Neural cell (in vitro differentiated cells): ENCODE data around the gene PHACTR3. TPM values are rescaled to one million over a fixed set of nuclear protein-coding genes. Genes with fewer than 3 reads are reported as not detected.

Source experiments
- H2AFZ ChIP-seq: fragments of 200-600, 300-800 bp; sonication (generic), shearing (Covaris generic); 2 replicates; pipeline ENCODE4 v1.6.0; 2014; ENCODE audit warnings: low read depth, mild to moderate bottlenecking, antibody characterized with exemption, low read length, moderate library complexity
- H3F3A ChIP-seq: fragments of 200-600 bp; shearing (Covaris generic); 2 replicates; pipeline ENCODE4 v1.6.1; 2016; ENCODE audit warnings: mild to moderate bottlenecking, moderate library complexity, mixed read lengths, antibody characterized with exemption, low read length; ENCODE audit not compliant: insufficient read depth, poor library complexity, severe bottlenecking
- H3K27ac ChIP-seq: fragments of 200-600, 300-800 bp; sonication (generic), shearing (Covaris generic); 2 replicates; pipeline ENCODE4 v1.5.1; 2014; ENCODE audit warnings: mild to moderate bottlenecking, low read length, moderate library complexity
- H3K27me3 ChIP-seq: fragments of 300-800, 200-600 bp; sonication (generic), shearing (Covaris generic); 2 replicates; pipeline ENCODE4 v1.6.0; 2014; ENCODE audit warnings: mild to moderate bottlenecking, low read depth, low read length, moderate library complexity; ENCODE audit not compliant: insufficient read depth
- H3K36me3 ChIP-seq: fragments of 300-800, 200-600 bp; sonication (generic), shearing (Covaris generic); 2 replicates; pipeline ENCODE4 v1.5.1; 2014; ENCODE audit warnings: mild to moderate bottlenecking, antibody characterized with exemption, low read length, moderate library complexity; ENCODE audit not compliant: insufficient read depth
- H3K4me2 ChIP-seq: fragments of 300-800, 200-600 bp; sonication (generic), shearing (Covaris generic); 2 replicates; pipeline ENCODE4 v1.6.0; 2014; ENCODE audit warnings: mild to moderate bottlenecking, low read length
- H3K4me3 ChIP-seq: fragments of 300-800, 200-600 bp; sonication (generic), shearing (Covaris generic); 2 replicates; pipeline ENCODE4 v1.5.1; 2014; ENCODE audit warnings: mild to moderate bottlenecking, low read length, moderate library complexity
- H3K79me2 ChIP-seq: fragments of 200-600 bp; shearing (Covaris generic); replicated peaks from 2 replicates; pipeline ENCODE4 v1.6.0; 2014; ENCODE audit warnings: mild to moderate bottlenecking, low read length, moderate library complexity; ENCODE audit not compliant: insufficient read depth
- H3K9ac ChIP-seq: fragments of 300-800, 200-600 bp; sonication (generic), shearing (Covaris generic); 2 replicates; pipeline ENCODE4 v1.6.1; 2016; ENCODE audit warnings: mild to moderate bottlenecking, low read length, mixed read lengths
- H3K9me2 ChIP-seq: fragments of 200-600 bp; shearing (Covaris generic); 2 replicates; pipeline ENCODE4 v1.6.1; 2016; ENCODE audit warnings: mild to moderate bottlenecking, low read length, mixed read lengths; ENCODE audit not compliant: insufficient read depth
- H3K9me3 ChIP-seq: fragments of 200-600, 300-800 bp; sonication (generic), shearing (Covaris generic); 2 replicates; pipeline ENCODE4 v1.6.1; 2016; ENCODE audit warnings: mild to moderate bottlenecking, mixed run types, low read length, moderate library complexity, mixed read lengths
- H4K20me1 ChIP-seq: fragments of 200-600 bp; shearing (Covaris generic); 2 replicates; pipeline ENCODE4 v1.6.1; 2016; ENCODE audit warnings: mild to moderate bottlenecking, mixed run types; ENCODE audit not compliant: insufficient read depth
- EP300 ChIP-seq: fragments of 450-650 bp; conservative IDR thresholded peaks from 2 replicates; pipeline ENCODE4 v1.6.1; 2014; ENCODE audit warnings: antibody characterized with exemption, mild to moderate bottlenecking, moderate library complexity; ENCODE audit not compliant: poor library complexity, severe bottlenecking
- EZH2 ChIP-seq: fragments of 200-600, 300-800 bp; shearing (Covaris generic), sonication (generic); IDR thresholded peaks from 2 replicates; pipeline ENCODE4 v1.6.1; 2014; ENCODE audit warnings: antibody characterized with exemption, low read length, borderline replicate concordance, mild to moderate bottlenecking; ENCODE audit not compliant: insufficient read depth, poor library complexity, severe bottlenecking
- MXI1 ChIP-seq: fragments of 450-650 bp; conservative IDR thresholded peaks from 2 replicates; pipeline ENCODE4 v1.6.1; 2014; ENCODE audit warnings: antibody characterized with exemption, mild to moderate bottlenecking; ENCODE audit not compliant: poor library complexity, severe bottlenecking
- POLR2AphosphoS5 ChIP-seq: IDR thresholded peaks from 2 replicates; pipeline ENCODE4 v1.6.1; 2012
- RAD21 ChIP-seq: fragments of 450-650 bp; conservative IDR thresholded peaks from 2 replicates; pipeline ENCODE4 v1.6.1; 2014; ENCODE audit warnings: antibody characterized with exemption, mild to moderate bottlenecking, moderate library complexity
- REST ChIP-seq: IDR thresholded peaks from 2 replicates; pipeline ENCODE4 v1.6.1; 2012; ENCODE audit warnings: borderline replicate concordance
- SMC3 ChIP-seq: fragments of 450-650 bp; conservative IDR thresholded peaks from 2 replicates; pipeline ENCODE4 v1.6.1; 2014; ENCODE audit warnings: antibody characterized with exemption, mild to moderate bottlenecking, moderate library complexity; ENCODE audit not compliant: poor library complexity
- polyA plus RNA-seq: library from polyadenylated mRNA; depleted of rRNA; stranded (reverse); fragments of >200 nt; gene quantifications from 2 replicates; pipeline ENCODE4 v1.2.3, GENCODE V29; 2014
- TF ChIP-seq, protein P1 (sequence below): fragments of 450-650 bp; IDR thresholded peaks from 2 replicates; pipeline ENCODE4 v1.5.1; 2014; ENCODE audit warnings: antibody characterized with exemption, mild to moderate bottlenecking, moderate library complexity; ENCODE audit not compliant: poor library complexity, severe bottlenecking

The PHACTR3 gene
- polyA plus RNA-seq, 1 donor from 2014 or later, result 1.3 TPM

DNA sequence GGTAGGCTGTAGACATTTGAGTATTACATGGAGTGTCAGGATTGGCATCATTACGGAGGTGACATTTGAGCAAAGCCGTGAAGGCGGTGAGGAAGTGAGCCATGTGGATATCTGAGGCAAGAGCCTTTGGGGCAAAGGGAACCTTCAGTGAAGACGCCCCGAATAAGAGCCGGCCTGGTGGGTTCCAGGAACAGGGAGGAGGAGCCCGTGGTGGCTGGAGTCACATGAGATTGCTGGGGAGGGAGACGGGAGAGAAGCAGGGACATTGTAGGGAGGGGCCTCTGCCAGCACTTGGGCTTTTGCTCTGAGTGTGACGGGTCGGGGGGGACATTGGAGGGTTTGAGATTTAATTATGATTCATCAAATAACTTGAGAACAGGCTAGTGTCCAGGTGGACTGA is 78.3 kb downstream of the PHACTR3 start:
- no peak overlapping the region for H2AFZ ChIP-seq
- no peak overlapping the region for H3K4me3 ChIP-seq
- H3K36me3 ChIP-seq, result no peaks in the 10 kb centered on the region
- no peaks in the 10 kb centered on the region for H3K9me2 ChIP-seq
- H4K20me1 ChIP-seq, result no peaks in the 10 kb centered on the region
- no peaks in the 10 kb centered on the region for H3F3A ChIP-seq
- TF ChIP-seq SMC3 (no peak), REST (no peak), POLR2AphosphoS5 (no peak), EZH2 (no peak), MXI1 (no peak), EP300 (no peak), RAD21 (no peak)
- TF ChIP-seq, protein P1, sequence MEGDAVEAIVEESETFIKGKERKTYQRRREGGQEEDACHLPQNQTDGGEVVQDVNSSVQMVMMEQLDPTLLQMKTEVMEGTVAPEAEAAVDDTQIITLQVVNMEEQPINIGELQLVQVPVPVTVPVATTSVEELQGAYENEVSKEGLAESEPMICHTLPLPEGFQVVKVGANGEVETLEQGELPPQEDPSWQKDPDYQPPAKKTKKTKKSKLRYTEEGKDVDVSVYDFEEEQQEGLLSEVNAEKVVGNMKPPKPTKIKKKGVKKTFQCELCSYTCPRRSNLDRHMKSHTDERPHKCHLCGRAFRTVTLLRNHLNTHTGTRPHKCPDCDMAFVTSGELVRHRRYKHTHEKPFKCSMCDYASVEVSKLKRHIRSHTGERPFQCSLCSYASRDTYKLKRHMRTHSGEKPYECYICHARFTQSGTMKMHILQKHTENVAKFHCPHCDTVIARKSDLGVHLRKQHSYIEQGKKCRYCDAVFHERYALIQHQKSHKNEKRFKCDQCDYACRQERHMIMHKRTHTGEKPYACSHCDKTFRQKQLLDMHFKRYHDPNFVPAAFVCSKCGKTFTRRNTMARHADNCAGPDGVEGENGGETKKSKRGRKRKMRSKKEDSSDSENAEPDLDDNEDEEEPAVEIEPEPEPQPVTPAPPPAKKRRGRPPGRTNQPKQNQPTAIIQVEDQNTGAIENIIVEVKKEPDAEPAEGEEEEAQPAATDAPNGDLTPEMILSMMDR, result no peak
- H3K27me3 ChIP-seq, result no peaks in the 10 kb centered on the region
- H3K9ac ChIP-seq, result no peak overlapping the region
- H3K27ac ChIP-seq, result no peak overlapping the region
- H3K79me2 ChIP-seq, result no peaks in the 10 kb centered on the region
- H3K4me2 ChIP-seq, result no peak overlapping the region
- no peaks in the 10 kb centered on the region for H3K9me3 ChIP-seq

DNA sequence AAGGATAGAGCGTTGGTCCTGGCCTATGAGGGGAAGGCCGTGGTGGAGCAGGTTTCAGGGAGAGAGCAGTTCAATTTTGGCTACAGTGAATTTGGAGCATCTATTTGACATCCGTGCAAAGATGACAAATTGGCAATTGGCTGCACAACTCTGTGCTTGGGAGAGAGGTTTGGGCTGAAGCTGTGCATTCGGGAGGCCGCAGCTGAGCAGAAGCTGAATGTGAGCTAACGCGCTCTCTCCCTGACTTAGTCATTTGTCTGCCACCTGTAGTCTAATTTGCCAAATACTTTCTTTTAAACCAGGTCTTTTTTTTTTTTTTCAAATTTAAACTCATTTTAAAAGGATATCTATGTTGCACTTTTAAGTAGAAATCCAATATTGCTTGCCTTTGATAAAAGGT is 78.8 kb downstream of the PHACTR3 start:
- Histone ChIP-seq H4K20me1 (no peaks in the 10 kb centered on the region), H3K79me2 (no peaks in the 10 kb centered on the region), H3K36me3 (no peaks in the 10 kb centered on the region), H3K27ac (no peak overlapping the region), H2AFZ (no peak overlapping the region), H3F3A (no peaks in the 10 kb centered on the region), H3K9ac (no peak overlapping the region), H3K4me3 (no peak overlapping the region), H3K9me3 (no peaks in the 10 kb centered on the region), H3K4me2 (no peak overlapping the region), H3K27me3 (no peaks in the 10 kb centered on the region), H3K9me2 (no peaks in the 10 kb centered on the region)
- no peak for TF ChIP-seq REST
